Measurements from ENCODE around the gene XKR3.
A peak's percentile ranks its signal among the peaks of the same experiment; 100 is the strongest.

The XKR3 gene

DNA sequence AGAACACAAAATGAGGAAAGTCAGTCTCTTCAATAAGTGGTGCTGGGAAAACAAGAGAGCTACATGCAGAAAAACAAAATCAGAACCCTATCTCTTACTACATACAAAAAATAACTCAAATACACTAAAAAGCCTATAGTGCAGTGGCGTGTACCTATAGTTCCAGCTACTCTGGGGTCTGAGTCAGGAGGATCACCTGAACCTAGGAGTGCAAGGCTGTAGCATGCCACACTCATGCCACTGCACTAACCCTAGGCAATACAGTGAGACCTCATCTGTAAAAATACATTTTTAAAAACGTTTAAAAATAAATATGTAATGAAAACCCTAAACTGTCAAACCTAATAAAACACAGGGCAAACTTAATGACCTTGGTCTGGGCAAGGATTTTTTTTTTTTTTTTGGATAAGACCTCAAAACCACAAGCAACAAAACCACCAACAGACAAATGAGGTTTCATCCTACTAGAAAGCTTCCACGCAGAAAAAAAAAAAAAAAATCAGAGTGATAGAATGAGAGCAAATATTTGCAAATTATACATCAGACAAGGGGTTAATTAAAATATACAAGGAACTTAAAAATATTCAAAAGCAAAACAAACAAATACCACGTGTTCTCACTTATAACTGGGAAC lies 35.2 kb downstream of the XKR3 start:
- TF ChIP-seq, protein P1, sequence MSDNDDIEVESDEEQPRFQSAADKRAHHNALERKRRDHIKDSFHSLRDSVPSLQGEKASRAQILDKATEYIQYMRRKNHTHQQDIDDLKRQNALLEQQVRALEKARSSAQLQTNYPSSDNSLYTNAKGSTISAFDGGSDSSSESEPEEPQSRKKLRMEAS (IDR thresholded peaks at IDR 0.05; ENCODE audit: low read depth, low read length), result no peak
- TF ChIP-seq CTCF (IDR thresholded peaks at IDR 0.05; ENCODE audit: low read depth, low read length) (no peak), MYC (IDR thresholded peaks at IDR 0.05; ENCODE audit: low read depth, low read length) (no peak), POLR2A (IDR thresholded peaks at IDR 0.05; ENCODE audit: extremely low read depth, insufficient read length) (no peak)
- peak; percentile 51 for DNase-seq (ENCODE audit: low read depth)
- H3K4me3 ChIP-seq (ENCODE audit: low read depth, low read length), result no peak overlapping the region

DNA sequence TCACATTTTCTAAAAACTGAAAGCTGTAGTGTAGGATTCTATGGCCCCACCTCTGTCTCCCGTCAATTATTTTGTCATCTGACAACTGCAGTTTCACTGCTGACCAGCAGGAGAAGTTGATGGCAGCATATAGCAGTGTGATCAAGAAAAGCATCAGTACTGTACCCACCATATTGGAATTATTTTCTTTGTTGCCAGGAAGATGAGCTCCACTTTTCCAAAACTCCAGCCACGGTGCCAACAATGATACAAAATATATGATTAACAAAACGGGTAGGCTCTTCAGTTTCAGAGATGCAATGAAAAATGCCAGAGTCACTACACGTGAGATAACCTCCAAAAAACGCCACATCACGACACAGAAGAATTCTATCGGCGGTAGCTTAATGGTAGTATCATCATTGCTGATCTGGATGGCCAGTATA lies 41.3 kb downstream of the XKR3 start:
- DNase-seq (ENCODE audit: low read depth), result peak; percentile 18
- H3K4me3 ChIP-seq (ENCODE audit: low read depth, low read length), result no peak overlapping the region
- TF ChIP-seq CTCF (IDR thresholded peaks at IDR 0.05; ENCODE audit: low read depth, low read length), result peak; percentile 43
- TF ChIP-seq MYC (IDR thresholded peaks at IDR 0.05; ENCODE audit: low read depth, low read length), result no peak

GRCh38 chr22:16783453-16783852 lies 41.8 kb downstream of the XKR3 start:
- TF ChIP-seq CTCF (IDR thresholded peaks at IDR 0.05; ENCODE audit: low read depth, low read length) (no peak), POLR2A (IDR thresholded peaks at IDR 0.05; ENCODE audit: extremely low read depth, insufficient read length) (no peak), MYC (IDR thresholded peaks at IDR 0.05; ENCODE audit: low read depth, low read length) (no peak)
- TF ChIP-seq, protein P1 (IDR thresholded peaks at IDR 0.05; ENCODE audit: low read depth, low read length), result no peak
- no peak overlapping the region for H3K4me3 ChIP-seq (ENCODE audit: low read depth, low read length)
- DNase-seq (ENCODE audit: low read depth), result no peak

DNA sequence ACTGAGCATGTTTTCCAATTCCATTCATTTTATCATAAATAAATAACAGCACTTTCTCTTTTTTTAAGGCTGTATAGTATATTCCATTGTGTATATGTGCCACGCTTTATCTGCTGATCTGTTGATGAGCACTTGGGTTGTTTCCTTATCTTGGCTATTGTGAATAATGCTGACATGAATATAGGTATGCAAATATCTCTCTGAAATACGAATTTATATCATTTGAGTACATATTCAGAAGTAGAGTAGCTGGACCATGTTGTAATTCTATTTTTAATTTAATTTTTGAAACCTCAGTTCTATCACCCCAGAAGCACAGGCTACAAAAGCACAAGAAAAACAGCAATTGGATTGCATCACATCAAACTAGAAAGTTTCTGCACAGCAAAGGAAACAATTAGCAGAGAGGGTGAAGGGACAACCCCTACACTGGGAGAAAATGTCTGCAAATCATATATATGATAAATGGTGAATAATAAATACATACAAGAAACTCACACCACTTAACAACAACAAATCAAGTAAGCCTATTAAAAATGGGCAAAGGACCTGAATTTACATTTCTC lies 43.4 kb downstream of the XKR3 start:
- no peak overlapping the region for H3K4me3 ChIP-seq (ENCODE audit: low read depth, low read length)
- DNase-seq (ENCODE audit: low read depth), result peak; percentile 5
- no peak for TF ChIP-seq POLR2A (IDR thresholded peaks at IDR 0.05; ENCODE audit: extremely low read depth, insufficient read length)
- TF ChIP-seq CTCF (IDR thresholded peaks at IDR 0.05; ENCODE audit: low read depth, low read length), result no peak
- no peak for TF ChIP-seq MYC (IDR thresholded peaks at IDR 0.05; ENCODE audit: low read depth, low read length)
- TF ChIP-seq, protein P1 (IDR thresholded peaks at IDR 0.05; ENCODE audit: low read depth, low read length), result no peak

- TF ChIP-seq POLR2A (IDR thresholded peaks at IDR 0.05; ENCODE audit: extremely low read depth, insufficient read length) (no peak), MYC (IDR thresholded peaks at IDR 0.05; ENCODE audit: low read depth, low read length) (no peak), CTCF (IDR thresholded peaks at IDR 0.05; ENCODE audit: low read depth, low read length) (no peak)
- TF ChIP-seq, protein P1 (IDR thresholded peaks at IDR 0.05; ENCODE audit: low read depth, low read length), result no peak
- no peak for DNase-seq (ENCODE audit: low read depth)
Measured at GRCh38 chr22:16781074-16781763, 44.0 kb downstream of the XKR3 start.

More at GRCh38 chr22:16781074-16781763, 44.0 kb downstream of the XKR3 start:
- H3K4me3 ChIP-seq (ENCODE audit: low read depth, low read length), result no peak overlapping the region
